K562 (cell line): ENCODE data around the gene PRPH2. TPM values are rescaled to one million over a fixed set of nuclear protein-coding genes. Genes with fewer than 3 reads are reported as not detected.
A peak's percentile ranks its signal among the peaks of the same experiment; 100 is the strongest.

ENCODE experiments used
- ATAC-seq: fragments of 200-7000 bp; cut with Tn5 transposase; 3 replicates; pipeline ENCODE4 v1.9.1; 2020; ENCODE audit warnings: moderate library complexity
- BruUV-seq: library from RNA; stranded (reverse); fragments of 400-500 nt; replicated peaks from 2 replicates; lab custom pipeline; 2021; lab: Mats Ljungman, UMichigan
- CTCF ChIA-PET: fragments of 300-600 bp; formaldehyde crosslinking; extraction: SDS; loops from one replicate; lab custom pipeline; 2021; ENCODE audit warnings: low intra/inter-chr PET ratio; lab: Yijun Ruan, JAX
- POLR2A ChIA-PET: fragments of 300-600, 350-650 bp; sonication (Branson Sonifier 250); formaldehyde crosslinking; extraction: SDS; loops from one replicate; lab custom pipeline; 2021; ENCODE audit warnings: antibody characterized with exemption, inconsistent platforms; lab: Yijun Ruan, JAX
- DNase-seq, 4 experiments: peaks; one replicate each; pipeline versions ENCODE4 v3.0.0 to v3.0.0-alpha.2; 2011 to 2018; ENCODE audit warnings: low spot score in 3 of 4, mixed read lengths in 3 of 4; ENCODE audit errors: extremely low read depth in 1 of 4
- FAIRE-seq: peaks from 2 replicates; lab custom pipeline; 2011; peaks lifted over from hg19 to GRCh38; lab: Jason Lieb, UNC
- H2AFZ ChIP-seq: 2 replicates; pipeline ENCODE4 v1.6.0; 2011; ENCODE audit warnings: low read depth, low read length, control low read depth, inconsistent platforms
- H3K27ac ChIP-seq: fragments of 200-600 bp; 3 replicates; pipeline ENCODE4 v1.8.0; 2011; ENCODE audit warnings: low read depth, mild to moderate bottlenecking, control low read depth, inconsistent platforms, low read length, moderate library complexity, mixed read lengths; ENCODE audit errors: extremely low read depth
- H3K27me3 ChIP-seq, 2 experiments: fragments of 300-600 bp in 1 of 2; 2 replicates in 1 of 2; 3 replicates in 1 of 2; pipeline versions ENCODE4 v1.6.0 to v1.8.0; 2011; ENCODE audit warnings: inconsistent platforms in 2 of 2, low read length in 2 of 2, mild to moderate bottlenecking in 1 of 2, mixed read lengths in 1 of 2, moderate library complexity in 1 of 2; ENCODE audit not compliant: control insufficient read depth in 2 of 2, insufficient read depth in 2 of 2
- H3K36me3 ChIP-seq: fragments of 300-600 bp; 3 replicates; pipeline ENCODE4 v1.8.0; 2011; ENCODE audit warnings: mild to moderate bottlenecking, low read length, inconsistent platforms; ENCODE audit not compliant: control insufficient read depth, insufficient read depth
- H3K4me1 ChIP-seq, 2 experiments: fragments of 200-600 bp in 1 of 2; replicated peaks in 1 of 2; 2 replicates in 1 of 2; 3 replicates in 1 of 2; pipeline versions ENCODE4 v1.5.1 to v1.8.0; 2011; ENCODE audit warnings: inconsistent platforms in 2 of 2, low read length in 2 of 2, mild to moderate bottlenecking in 1 of 2, mixed read lengths in 1 of 2, moderate library complexity in 1 of 2; ENCODE audit not compliant: control insufficient read depth in 2 of 2, insufficient read depth in 2 of 2
- H3K4me2 ChIP-seq: 2 replicates; pipeline ENCODE4 v1.6.1; 2011; ENCODE audit warnings: low read length, control low read depth, inconsistent platforms, mixed read lengths; ENCODE audit not compliant: insufficient read depth
- H3K4me3 ChIP-seq: fragments of 200-600 bp; sonication (generic), shearing (Covaris generic); 2 replicates; pipeline ENCODE4 v1.5.1; 2016; ENCODE audit warnings: control low read depth, inconsistent platforms
- H3K79me2 ChIP-seq: fragments of 200-600 bp; 3 replicates; pipeline ENCODE4 v1.8.0; 2011; ENCODE audit warnings: low read length, inconsistent platforms; ENCODE audit not compliant: control insufficient read depth, insufficient read depth
- H3K9ac ChIP-seq, 2 experiments: 2 replicates each; pipeline versions ENCODE4 v1.6.0 to v1.6.1; 2011; ENCODE audit warnings: low read depth in 2 of 2, low read length in 2 of 2, control low read depth in 1 of 2, inconsistent platforms in 1 of 2, mild to moderate bottlenecking in 1 of 2, mixed read lengths in 1 of 2; ENCODE audit not compliant: insufficient read depth in 1 of 2
- H3K9me1 ChIP-seq: one replicate; pipeline ENCODE4 v1.6.0; 2011; ENCODE audit warnings: inconsistent platforms, mild to moderate bottlenecking, low read length, moderate library complexity; ENCODE audit not compliant: control insufficient read depth, insufficient read depth
- H3K9me3 ChIP-seq: replicated peaks from 2 replicates; pipeline ENCODE4 v1.5.1; 2011; ENCODE audit warnings: low read depth, low read length, inconsistent platforms; ENCODE audit not compliant: control insufficient read depth, insufficient read depth
- H4K20me1 ChIP-seq: replicated peaks from 2 replicates; pipeline ENCODE4 v1.6.1; 2011; ENCODE audit warnings: low read length, inconsistent platforms, mixed read lengths; ENCODE audit not compliant: control insufficient read depth, insufficient read depth
- HNRNPLL ChIP-seq: fragments of 200-400 bp; formaldehyde crosslinking; IDR thresholded peaks from 2 replicates; pipeline ENCODE4 v1.6.1; 2017; ENCODE audit warnings: low read length, low read depth, mild to moderate bottlenecking; ENCODE audit not compliant: poor library complexity, severe bottlenecking
- JUN ChIP-seq, 2 experiments: sonication (generic) in 1 of 2; formaldehyde crosslinking in 1 of 2; IDR thresholded peaks; 2 replicates each; pipeline versions ENCODE4 v1.6.1 to v1.8.0; 2012 to 2022; ENCODE audit warnings: borderline replicate concordance in 2 of 2, mild to moderate bottlenecking in 2 of 2, improper control_type of control experiment in 1 of 2, low read depth in 1 of 2, low read length in 1 of 2, missing genetic modification reagents in 1 of 2
- KAT7 ChIP-seq: sonication (generic); formaldehyde crosslinking; IDR thresholded peaks from 2 replicates; pipeline ENCODE4 v1.8.0; 2022; ENCODE audit warnings: missing genetic modification reagents, mild to moderate bottlenecking, borderline replicate concordance
- MIER1 ChIP-seq: fragments of 450-650 bp; IDR thresholded peaks from 2 replicates; pipeline ENCODE4 v1.6.1; 2016; ENCODE audit warnings: antibody characterized with exemption, mild to moderate bottlenecking, low read depth
- NR3C1 ChIP-seq: sonication (generic); formaldehyde crosslinking; IDR thresholded peaks from 2 replicates; pipeline ENCODE4 v1.8.1; 2022; ENCODE audit warnings: missing genetic modification reagents
- WGBS: fragments of 100-300 bp; shearing (Covaris generic); methylation state at CpG from one replicate; pipeline ENCODE4 v1.1.6; 2016; ENCODE audit warnings: low coverage, mixed read lengths; ENCODE audit not compliant: insufficient coverage; ENCODE audit errors: missing lambda C conversion rate; 5-methylcytosine and 5-hydroxymethylcytosine counted together
- in situ Hi-C: fragments of 300-500 bp; cut with MboI; formaldehyde crosslinking; loops from 4 replicates; pipeline ENCODE4 v1.15.0; 2018; ENCODE audit warnings: inconsistent platforms, mixed read lengths
- intact Hi-C: fragments of 100-400 bp; cut with micrococcal nuclease; formaldehyde crosslinking; loops from 2 replicates; pipeline ENCODE4 v1.14.2; 2022
- polyA plus RNA-seq, 8 experiments: library from polyadenylated mRNA; depleted of rRNA in 4 of 8; stranded (reverse) in 5 of 8; unstranded in 3 of 8; fragments of >200 nt; fragmentation: Nextera tagmentation in 2 of 8; fragmentation: Illumina TruSeq in 1 of 8; extraction: Ambion mirVana in 2 of 8; extraction: Trizol in 1 of 8; gene quantifications; 2 replicates each; pipeline versions ENCODE4 v1.2.1 to v1.2.3, GENCODE V29; 2011 to 2014; ENCODE audit warnings: inconsistent platforms in 1 of 8, missing spikeins in 1 of 8
- total RNA-seq, 7 experiments: library from RNA; depleted of rRNA in 6 of 7; stranded (reverse); fragments of >200 nt in 6 of 7; fragmentation: Illumina TruSeq in 2 of 7; extraction: Trizol in 2 of 7; gene quantifications; 2 replicates each; pipeline versions ENCODE4 v1.2.1 to v1.2.3, GENCODE V29; 2011 to 2021; ENCODE audit warnings: low replicate concordance in 1 of 7

The PRPH2 gene
- total and polyA plus RNA-seq, 9 of the 15 experiments (the other 6 are each of a cell fraction or from before 2014, with no cell fraction given) = 0.03 to 0.11 (median 0.03) TPM; not detected in 5

GRCh38 chr6:42761287-42762067 is 39.1 kb upstream of the PRPH2 start (continued):
- TF ChIP-seq JUN (IDR thresholded peaks at IDR 0.05; ENCODE audit: borderline replicate concordance, low read depth, low read length) = no peak
- no peak for TF ChIP-seq JUN (CRISPR knock-in tag; IDR thresholded peaks at IDR 0.05; ENCODE audit: borderline replicate concordance)
- no peak for TF ChIP-seq HNRNPLL

- CTCF ChIA-PET = no interaction called here
- ATAC-seq = no peak
- no peak overlapping the region for H2AFZ ChIP-seq
- H3K9me1 ChIP-seq = no peaks in the 10 kb centered on the region
- no peak for FAIRE-seq
- POLR2A ChIA-PET = interaction anchor here (0.9 to 3.6 kb wide), 6 partner anchors 9 to 59 kb away, joined by 3 to 17 read pairs (median 8); partner anchors contain the start of gene TBCC
- H3K9ac ChIP-seq = peak overlapping the region in 1 of 2 experiments; percentile 29; a peak in 1 of 4 replicates
- H3K4me1 ChIP-seq = no peaks in the 10 kb centered on the region
- no peak overlapping the region for H3K4me3 ChIP-seq
- DNase-seq = no peak
- WGBS = 61% methylated on average over 3 of the region's 3 CpGs
- 0 out of 2 replicates have a peak, but pooled peaks cover 5% of the 10 kb centered on the region for H4K20me1 ChIP-seq
- in situ Hi-C loops = no loop called here
- H3K9me3 ChIP-seq = no peaks in the 10 kb centered on the region
- intact Hi-C loops = no loop called here
- H3K79me2 ChIP-seq = no peaks in the 10 kb centered on the region
- TF ChIP-seq MIER1 = no peak
- TF ChIP-seq KAT7 (CRISPR knock-in tag) = no peak
- no peak for TF ChIP-seq NR3C1 (CRISPR knock-in tag)
- H3K4me2 ChIP-seq = no peak overlapping the region
- H3K27me3 ChIP-seq = no peaks in the 10 kb centered on the region
- H3K27ac ChIP-seq = no peak overlapping the region
- BruUV-seq = no TSS peak
- H3K36me3 ChIP-seq = no peaks in the 10 kb centered on the region
Measured at GRCh38 chr6:42758756-42759430, 36.5 kb upstream of the PRPH2 start.
